CMK (cell line): ENCODE results near the gene PPCS.

Experiments
- DNase-seq: peaks from one replicate; pipeline ENCODE4 v3.0.0-alpha.2; 2010; ENCODE audit warnings: low read depth

The PPCS gene

GRCh38 chr1:42456010-42456753, at the start of gene PPCS, which contains the start of gene ZMYND12:
Gene PPCS, plus strand, starts transcription at chr1:42456543. Its CDS starts 23 bp downstream, at chr1:42456566.
Gene ZMYND12, minus strand, starts transcription at chr1:42456022. Its CDS starts 25 bp downstream, at chr1:42455997.
- DNase-seq = peak; percentile 79

GRCh38 chr1:42414551-42415496, 41.5 kb upstream of the PPCS start:
- DNase-seq = no peak

- no peak for DNase-seq
Observed at GRCh38 chr1:42417166-42417565, 39.2 kb upstream of the PPCS start.

- DNase-seq = no peak
Observed at GRCh38 chr1:42418516-42418915, 37.8 kb upstream of the PPCS start.

GRCh38 chr1:42419126-42419821, 37.1 kb upstream of the PPCS start:
- no peak for DNase-seq

GRCh38 chr1:42420121-42420520, 36.2 kb upstream of the PPCS start:
- DNase-seq = no peak

GRCh38 chr1:42420911-42421585, 35.3 kb upstream of the PPCS start:
- DNase-seq = no peak

- DNase-seq = no peak
Observed at GRCh38 chr1:42422737-42423136, 33.6 kb upstream of the PPCS start.

- no peak for DNase-seq
Observed at GRCh38 chr1:42423681-42424080, 32.7 kb upstream of the PPCS start.

GRCh38 chr1:42424201-42424600, 32.1 kb upstream of the PPCS start:
- DNase-seq = no peak

GRCh38 chr1:42427240-42427639, 29.1 kb upstream of the PPCS start:
- DNase-seq = no peak

- no peak for DNase-seq
Observed at GRCh38 chr1:42429603-42430002, 26.7 kb upstream of the PPCS start.

GRCh38 chr1:42430286-42431135, 25.8 kb upstream of the PPCS start:
- no peak for DNase-seq

- DNase-seq = no peak
Observed at GRCh38 chr1:42431514-42431913, 24.8 kb upstream of the PPCS start.

- DNase-seq = no peak
Observed at GRCh38 chr1:42432714-42433113, 23.6 kb upstream of the PPCS start.

GRCh38 chr1:42433369-42433768, 23.0 kb upstream of the PPCS start:
- no peak for DNase-seq

- no peak for DNase-seq
Observed at GRCh38 chr1:42434340-42434739, 22.0 kb upstream of the PPCS start.

- DNase-seq = no peak
Observed at GRCh38 chr1:42439940-42440339, 16.4 kb upstream of the PPCS start.

- DNase-seq = no peak
Observed at GRCh38 chr1:42442662-42443061, 13.7 kb upstream of the PPCS start.

GRCh38 chr1:42449256-42449655, 7.1 kb upstream of the PPCS start:
- DNase-seq = no peak

GRCh38 chr1:42450061-42450460, 6.3 kb upstream of the PPCS start:
- DNase-seq = no peak
